T-helper 17 cell (primary cell): ENCODE data around the gene CD4. TPM values are rescaled to one million over a fixed set of nuclear protein-coding genes. Genes with fewer than 3 reads are reported as not detected.
A peak's percentile ranks its signal among the peaks of the same experiment; 100 is the strongest.

ENCODE experiments used
- ATAC-seq: fragments of 150-1000 bp; cut with Tn5 transposase; 2 replicates; pipeline ENCODE4 v1.10.0; 2021; ENCODE audit warnings: mild to moderate bottlenecking, moderate library complexity
- DNase-seq, 3 donors: peaks; one replicate each; pipeline versions ENCODE4 v3.0.0 to v3.0.0-alpha.2; 2020 to 2021
- H3K9me3 ChIP-seq: one replicate; pipeline ENCODE4 v1.7.0; 2013; ENCODE audit warnings: low read length, mild to moderate bottlenecking; ENCODE audit not compliant: control insufficient read depth, poor library complexity, severe bottlenecking
- H3K27ac Mint-ChIP-seq: one replicate; pipeline ENCODE4 v1.8.0; 2022; ENCODE audit warnings: mild to moderate bottlenecking, moderate library complexity, mixed read lengths
- H3K27me3 Mint-ChIP-seq: one replicate; pipeline ENCODE4 v1.8.0; 2022; ENCODE audit warnings: mixed read lengths
- H3K36me3 Mint-ChIP-seq: one replicate; pipeline ENCODE4 v1.8.0; 2022; ENCODE audit warnings: low read depth, mixed read lengths
- H3K4me1 Mint-ChIP-seq: one replicate; pipeline ENCODE4 v1.8.0; 2022; ENCODE audit warnings: mild to moderate bottlenecking, mixed read lengths
- H3K4me3 Mint-ChIP-seq: one replicate; pipeline ENCODE4 v1.8.0; 2022; ENCODE audit warnings: mild to moderate bottlenecking, moderate library complexity, mixed read lengths
- total RNA-seq, 4 donors: library from RNA in 2 of 4; stranded (reverse) in 2 of 4; gene quantifications; one replicate each; pipeline ENCODE4 v1.2.3 and lab custom pipeline; 2022 to 2026

Gene CD4
- total RNA-seq, 2 donors from 2014 or later: 187 to 205 TPM

DNA sequence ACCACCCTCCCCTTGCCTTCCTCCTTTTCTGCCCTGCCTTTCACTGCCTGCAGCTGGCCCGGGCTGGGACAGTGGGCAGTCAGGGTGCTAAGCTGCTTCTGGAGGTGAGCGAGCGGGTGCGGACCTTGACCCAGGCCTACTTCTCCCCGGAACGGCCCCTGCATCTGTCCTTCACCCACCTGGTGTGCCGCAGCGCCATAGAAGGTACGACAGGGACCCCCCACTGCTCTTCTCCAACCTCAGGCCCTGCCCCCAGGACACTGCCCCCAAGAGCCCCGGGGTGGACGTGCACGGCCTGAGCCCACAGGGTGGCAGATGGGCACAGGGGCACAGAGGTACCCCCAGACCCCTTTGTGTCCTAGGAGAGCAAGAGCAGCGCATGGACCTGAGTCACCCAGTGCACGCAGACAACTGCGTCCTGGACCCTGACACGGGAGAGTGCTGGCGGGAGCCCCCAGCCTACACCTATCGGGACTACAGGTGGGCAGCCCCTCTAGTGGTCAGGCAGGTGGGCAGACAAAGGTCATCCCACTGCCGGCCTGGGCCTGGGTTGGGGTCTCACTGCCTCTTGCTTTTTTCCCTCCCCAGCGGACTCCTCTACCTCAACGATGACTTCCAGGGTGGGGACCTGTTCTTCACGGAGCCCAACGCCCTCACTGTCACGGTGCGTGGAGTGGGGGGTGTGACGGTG is 48.2 kb downstream of the CD4 start:
- DNase-seq (no peak), ATAC-seq (no peak)
- Mint-ChIP-seq H3K36me3 (no peaks in the 10 kb centered on the region), H3K4me1 (peaks cover 10% of the 10 kb centered on the region), H3K4me3 (no peak overlapping the region), H3K27ac (no peak overlapping the region), H3K27me3 (no peaks in the 10 kb centered on the region)
- H3K9me3 ChIP-seq: no peaks in the 10 kb centered on the region

GRCh38 chr12:6838854-6839253 is 49.5 kb downstream of the CD4 start:
- DNase-seq (no peak), ATAC-seq (no peak)
- H3K4me1 Mint-ChIP-seq: peaks cover 10% of the 10 kb centered on the region

DNA sequence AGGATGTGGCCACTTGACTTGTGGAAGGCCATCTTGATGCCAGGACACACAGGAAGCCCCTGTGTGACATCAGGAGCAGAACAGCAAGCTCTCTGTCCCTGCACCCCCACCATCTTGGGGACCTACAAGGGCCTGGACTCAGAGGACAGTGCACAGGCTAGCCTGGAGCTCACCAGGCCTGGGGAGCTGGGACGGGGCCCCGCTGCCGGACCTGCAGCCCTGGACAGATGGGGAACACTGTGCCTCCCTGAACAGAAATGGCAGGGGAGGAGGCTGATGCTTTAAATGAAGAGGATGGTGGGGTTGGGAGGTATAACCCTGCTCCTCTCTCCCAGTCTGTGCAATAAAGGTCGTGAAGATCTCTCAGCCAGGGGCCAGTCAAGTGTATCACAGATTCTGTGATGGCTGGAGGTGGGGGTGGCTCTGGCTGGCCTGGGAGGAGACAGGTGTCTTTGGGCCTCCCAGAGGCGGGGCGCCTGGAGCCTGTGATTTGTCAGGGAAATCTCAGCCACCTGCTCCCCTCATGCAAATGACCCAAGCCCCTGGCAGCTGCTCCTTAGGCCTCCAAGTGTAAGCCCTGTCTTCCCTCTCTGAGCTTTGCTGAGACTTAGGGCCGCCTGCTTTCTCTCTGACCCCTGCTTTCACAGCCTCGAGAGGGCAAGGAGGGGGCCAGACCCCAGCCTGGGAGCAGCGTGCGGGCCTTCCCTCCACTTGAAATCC is 50.3 kb downstream of the CD4 start:
- Mint-ChIP-seq H3K4me1 (peaks cover 10% of the 10 kb centered on the region), H3K27ac (no peak overlapping the region), H3K36me3 (no peaks in the 10 kb centered on the region), H3K27me3 (no peaks in the 10 kb centered on the region), H3K4me3 (no peak overlapping the region)
- no peaks in the 10 kb centered on the region for H3K9me3 ChIP-seq
- no peak for ATAC-seq
- no peak for DNase-seq

More at GRCh38 chr12:6838854-6839253, 49.5 kb downstream of the CD4 start:
- no peak overlapping the region for H3K4me3 Mint-ChIP-seq
- no peak overlapping the region for H3K27ac Mint-ChIP-seq
- H3K9me3 ChIP-seq: no peaks in the 10 kb centered on the region
- H3K27me3 Mint-ChIP-seq: no peaks in the 10 kb centered on the region
- H3K36me3 Mint-ChIP-seq: no peaks in the 10 kb centered on the region

DNA sequence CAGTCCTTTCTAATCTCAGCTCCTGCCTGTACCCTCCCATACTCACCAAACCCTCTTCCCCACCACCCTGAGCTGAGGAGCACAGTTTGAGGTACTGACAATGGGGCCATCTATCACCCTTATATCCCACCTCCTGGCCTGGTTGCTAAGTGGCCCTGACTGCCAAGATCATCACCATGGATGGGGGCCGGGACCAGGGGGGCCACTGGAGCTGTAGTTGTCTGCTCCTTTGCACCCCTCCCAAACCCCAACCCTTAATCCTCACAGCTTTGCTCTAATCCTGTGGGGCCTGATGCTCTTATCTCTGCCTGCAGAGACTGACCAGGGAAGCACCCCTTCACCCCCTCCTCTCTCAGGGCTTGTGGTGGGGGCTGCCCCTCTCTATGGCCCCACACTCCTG is 51.0 kb downstream of the CD4 start:
- H3K9me3 ChIP-seq: no peaks in the 10 kb centered on the region
- H3K27me3 Mint-ChIP-seq: no peaks in the 10 kb centered on the region
- DNase-seq: no peak
- no peak overlapping the region for H3K4me3 Mint-ChIP-seq
- ATAC-seq: no peak
- H3K36me3 Mint-ChIP-seq: peaks cover 4% of the 10 kb centered on the region
- H3K4me1 Mint-ChIP-seq: peaks cover 7% of the 10 kb centered on the region
- H3K27ac Mint-ChIP-seq: no peak overlapping the region

GRCh38 chr12:6840761-6841515 is 51.6 kb downstream of the CD4 start, which contains the start of gene GNB3:
Gene GNB3 (plus strand): TSS chr12:6840925. CDS start chr12:6841288, 363 bp downstream.
- H3K27me3 Mint-ChIP-seq: no peaks in the 10 kb centered on the region
- DNase-seq (no peak), ATAC-seq (no peak)
- H3K4me3 Mint-ChIP-seq: no peak within 1 kb of the TSS
- H3K4me1 Mint-ChIP-seq: peaks cover 4% of the 10 kb centered on the region
- no peaks in the 10 kb centered on the region for H3K9me3 ChIP-seq
- peaks cover 4% of the 10 kb centered on the region for H3K36me3 Mint-ChIP-seq
- no peak within 1 kb of the TSS for H3K27ac Mint-ChIP-seq

GRCh38 chr12:6842075-6842474 is 52.7 kb downstream of the CD4 start:
- Mint-ChIP-seq H3K36me3 (peaks cover 4% of the 10 kb centered on the region), H3K4me1 (peaks cover 2% of the 10 kb centered on the region)

DNA sequence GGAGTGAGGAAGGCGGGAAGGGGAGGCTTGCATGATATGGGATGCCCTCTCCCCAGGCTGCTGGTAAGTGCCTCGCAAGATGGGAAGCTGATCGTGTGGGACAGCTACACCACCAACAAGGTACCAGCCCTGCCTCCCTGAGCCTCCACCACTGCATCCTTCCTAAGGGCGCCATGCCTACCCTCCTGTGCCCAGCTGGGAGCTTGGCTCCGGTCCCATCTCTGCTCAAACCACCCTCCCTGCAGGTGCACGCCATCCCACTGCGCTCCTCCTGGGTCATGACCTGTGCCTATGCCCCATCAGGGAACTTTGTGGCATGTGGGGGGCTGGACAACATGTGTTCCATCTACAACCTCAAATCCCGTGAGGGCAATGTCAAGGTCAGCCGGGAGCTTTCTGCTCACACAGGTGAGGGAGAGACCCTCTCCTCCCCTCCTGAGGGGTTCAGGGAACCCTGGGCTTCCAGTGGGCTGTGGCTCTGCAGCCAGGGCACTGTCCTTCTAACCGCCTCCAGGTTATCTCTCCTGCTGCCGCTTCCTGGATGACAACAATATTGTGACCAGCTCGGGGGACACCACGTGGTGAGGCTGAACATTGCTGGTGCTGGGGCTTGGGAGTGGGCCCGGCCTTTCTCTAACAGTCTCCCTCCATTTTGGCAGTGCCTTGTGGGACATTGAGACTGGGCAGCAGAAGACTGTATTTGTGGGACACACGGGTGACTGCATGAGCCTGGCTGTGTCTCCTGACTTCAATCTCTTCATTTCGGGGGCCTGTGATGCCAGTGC is 54.0 kb downstream of the CD4 start:
- Mint-ChIP-seq H3K27me3 (no peaks in the 10 kb centered on the region), H3K27ac (no peak overlapping the region), H3K4me3 (no peak overlapping the region), H3K4me1 (peaks cover 5% of the 10 kb centered on the region), H3K36me3 (peaks cover 4% of the 10 kb centered on the region)
- DNase-seq (no peak), ATAC-seq (no peak)
- H3K9me3 ChIP-seq: no peaks in the 10 kb centered on the region

More at GRCh38 chr12:6842075-6842474, 52.7 kb downstream of the CD4 start:
- no peak for DNase-seq
- H3K27me3 Mint-ChIP-seq: no peaks in the 10 kb centered on the region
- H3K27ac Mint-ChIP-seq: no peak overlapping the region
- no peaks in the 10 kb centered on the region for H3K9me3 ChIP-seq
- no peak overlapping the region for H3K4me3 Mint-ChIP-seq
- no peak for ATAC-seq

DNA sequence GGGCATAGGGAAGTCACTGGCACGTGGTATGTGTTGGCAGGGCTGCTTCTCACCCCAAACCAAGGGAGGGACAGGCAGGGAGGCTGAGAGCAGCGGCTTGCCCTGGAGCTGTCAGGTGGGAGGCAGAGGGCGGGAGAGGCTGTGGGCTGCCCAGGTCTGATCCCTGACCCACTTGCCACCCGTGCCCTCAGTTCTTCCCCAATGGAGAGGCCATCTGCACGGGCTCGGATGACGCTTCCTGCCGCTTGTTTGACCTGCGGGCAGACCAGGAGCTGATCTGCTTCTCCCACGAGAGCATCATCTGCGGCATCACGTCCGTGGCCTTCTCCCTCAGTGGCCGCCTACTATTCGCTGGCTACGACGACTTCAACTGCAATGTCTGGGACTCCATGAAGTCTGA is 56.1 kb downstream of the CD4 start:
- peaks cover 10% of the 10 kb centered on the region for H3K4me1 Mint-ChIP-seq
- H3K4me3 Mint-ChIP-seq: peak overlapping the region; percentile 49
- H3K27ac Mint-ChIP-seq: peak overlapping the region; percentile 67
- DNase-seq (no peak), ATAC-seq (no peak)
- no peaks in the 10 kb centered on the region for H3K9me3 ChIP-seq
- peaks cover 4% of the 10 kb centered on the region for H3K36me3 Mint-ChIP-seq
- H3K27me3 Mint-ChIP-seq: no peaks in the 10 kb centered on the region

DNA sequence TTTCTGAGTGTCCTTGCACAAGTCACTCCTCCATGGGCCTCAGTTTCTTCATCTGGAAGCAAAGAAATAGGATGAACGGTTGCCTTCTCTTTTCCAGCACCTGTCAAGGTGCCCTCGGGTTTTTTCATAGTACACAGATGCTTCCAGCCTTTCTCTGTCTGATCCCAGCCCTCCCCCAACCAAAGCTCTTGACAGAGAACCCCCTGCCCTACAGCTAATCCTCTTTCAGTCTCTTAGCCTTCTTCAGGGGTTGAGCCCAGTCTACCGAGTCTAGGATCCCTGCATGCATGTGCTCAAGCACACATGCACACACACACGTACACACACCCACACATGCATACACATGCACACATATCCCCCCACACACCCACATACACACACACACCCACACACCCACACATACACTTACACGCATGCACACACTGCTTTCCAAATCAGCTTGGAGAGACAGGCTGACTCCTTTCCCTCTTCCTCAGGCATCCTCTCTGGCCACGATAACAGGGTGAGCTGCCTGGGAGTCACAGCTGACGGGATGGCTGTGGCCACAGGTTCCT is 57.1 kb downstream of the CD4 start:
- Mint-ChIP-seq H3K4me3 (no peak overlapping the region), H3K27ac (peak overlapping the region; percentile 57), H3K36me3 (peaks cover 4% of the 10 kb centered on the region), H3K4me1 (peaks cover 14% of the 10 kb centered on the region), H3K27me3 (no peaks in the 10 kb centered on the region)
- no peak for ATAC-seq
- no peak for DNase-seq
- H3K9me3 ChIP-seq: no peaks in the 10 kb centered on the region

GRCh38 chr12:6847676-6848075 is 58.3 kb downstream of the CD4 start:
- H3K4me1 Mint-ChIP-seq: peaks cover 19% of the 10 kb centered on the region
- H3K9me3 ChIP-seq: no peaks in the 10 kb centered on the region
- H3K27ac Mint-ChIP-seq: peak overlapping the region; percentile 57
- peaks cover 4% of the 10 kb centered on the region for H3K36me3 Mint-ChIP-seq
- no peak overlapping the region for H3K4me3 Mint-ChIP-seq
- DNase-seq (no peak), ATAC-seq (no peak)
- no peaks in the 10 kb centered on the region for H3K27me3 Mint-ChIP-seq

GRCh38 chr12:6849427-6849826 is 60.1 kb downstream of the CD4 start:
- Mint-ChIP-seq H3K27ac (no peak overlapping the region), H3K4me3 (peak overlapping the region; percentile 15), H3K36me3 (peaks cover 4% of the 10 kb centered on the region), H3K4me1 (peaks cover 33% of the 10 kb centered on the region), H3K27me3 (no peaks in the 10 kb centered on the region)
- no peaks in the 10 kb centered on the region for H3K9me3 ChIP-seq
- ATAC-seq (no peak), DNase-seq (no peak)

DNA sequence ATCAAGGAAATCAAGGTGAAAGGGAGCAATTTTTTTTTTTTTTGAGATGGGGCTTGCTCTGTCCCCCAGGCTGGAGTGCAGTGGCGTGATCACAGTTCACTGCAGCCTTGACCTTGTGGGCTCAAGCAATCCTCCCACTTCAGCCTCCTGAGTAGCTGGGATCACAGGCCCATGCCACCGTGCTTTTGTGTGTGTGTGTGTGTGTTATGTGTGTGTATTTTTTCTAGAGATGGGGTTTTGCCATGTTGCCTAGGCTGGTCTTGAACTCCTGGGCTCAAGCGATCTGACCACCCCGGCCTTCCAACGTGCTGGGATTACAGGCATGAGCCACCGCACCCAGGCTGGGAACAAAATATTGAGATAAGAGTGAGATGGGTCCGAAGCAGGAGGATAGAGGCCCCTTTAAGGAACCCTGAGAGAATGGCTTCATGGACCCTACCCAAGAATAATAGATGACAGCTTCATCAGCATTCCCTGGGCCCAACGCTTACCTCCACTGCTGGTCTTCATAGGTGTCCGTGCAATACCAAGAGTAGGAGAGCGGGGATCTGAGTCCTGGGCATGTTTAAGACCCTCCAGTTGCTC is 60.7 kb downstream of the CD4 start:
- Mint-ChIP-seq H3K4me1 (peaks cover 31% of the 10 kb centered on the region), H3K36me3 (no peaks in the 10 kb centered on the region), H3K4me3 (no peak overlapping the region), H3K27me3 (no peaks in the 10 kb centered on the region), H3K27ac (no peak overlapping the region)
- no peaks in the 10 kb centered on the region for H3K9me3 ChIP-seq
- no peak for ATAC-seq
- DNase-seq: no peak
